GM21717 (cell line): ENCODE results near the gene ADAMTSL4.

Experiments
- ATAC-seq: cut with Tn5 transposase; IDR thresholded peaks from one replicate; pipeline ENCODE4 v1.9.1; 2021; ENCODE audit warnings: mild to moderate bottlenecking, moderate library complexity; ENCODE audit not compliant: unreplicated experiment

ADAMTSL4 gene

GRCh38 chr1:150534002-150534401 lies 15.2 kb upstream of the ADAMTSL4 start:
- no peak for ATAC-seq

DNA sequence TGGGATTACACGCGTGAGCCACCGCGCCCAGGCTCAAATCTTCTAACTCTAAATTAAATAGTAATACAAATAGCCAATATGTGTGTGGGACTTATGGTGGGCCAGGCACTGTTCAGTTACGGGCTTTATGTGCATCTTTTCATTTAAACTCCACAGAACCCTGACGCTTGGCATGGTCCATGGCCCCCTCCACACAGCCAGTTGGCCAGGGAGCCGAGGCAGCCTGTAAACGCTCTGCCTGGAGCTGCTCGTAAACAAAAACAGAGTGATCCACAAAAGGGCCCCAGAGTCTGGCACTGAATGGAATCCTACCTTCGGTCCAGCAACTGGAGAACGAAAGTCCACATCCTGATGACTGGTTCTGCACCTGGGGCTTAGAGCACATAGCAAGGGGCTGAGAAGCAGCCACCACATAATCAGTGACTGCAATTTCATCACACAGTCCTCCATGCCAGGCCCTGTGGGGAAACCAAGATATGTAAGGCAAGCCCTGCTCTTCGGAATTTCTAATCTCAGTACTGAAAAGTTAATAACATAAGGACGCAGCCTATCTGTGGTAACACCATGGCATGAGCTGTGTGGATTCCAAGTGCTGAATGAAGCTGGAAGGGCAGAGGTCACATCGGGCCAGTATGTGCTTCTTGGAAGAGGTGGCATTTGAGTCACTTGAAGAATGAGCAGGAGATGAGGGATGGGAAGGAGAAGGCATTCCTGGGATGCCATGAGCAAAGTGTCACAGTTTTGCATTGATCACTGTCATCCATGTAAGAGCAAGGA lies 13.5 kb upstream of the ADAMTSL4 start:
- no peak for ATAC-seq

DNA sequence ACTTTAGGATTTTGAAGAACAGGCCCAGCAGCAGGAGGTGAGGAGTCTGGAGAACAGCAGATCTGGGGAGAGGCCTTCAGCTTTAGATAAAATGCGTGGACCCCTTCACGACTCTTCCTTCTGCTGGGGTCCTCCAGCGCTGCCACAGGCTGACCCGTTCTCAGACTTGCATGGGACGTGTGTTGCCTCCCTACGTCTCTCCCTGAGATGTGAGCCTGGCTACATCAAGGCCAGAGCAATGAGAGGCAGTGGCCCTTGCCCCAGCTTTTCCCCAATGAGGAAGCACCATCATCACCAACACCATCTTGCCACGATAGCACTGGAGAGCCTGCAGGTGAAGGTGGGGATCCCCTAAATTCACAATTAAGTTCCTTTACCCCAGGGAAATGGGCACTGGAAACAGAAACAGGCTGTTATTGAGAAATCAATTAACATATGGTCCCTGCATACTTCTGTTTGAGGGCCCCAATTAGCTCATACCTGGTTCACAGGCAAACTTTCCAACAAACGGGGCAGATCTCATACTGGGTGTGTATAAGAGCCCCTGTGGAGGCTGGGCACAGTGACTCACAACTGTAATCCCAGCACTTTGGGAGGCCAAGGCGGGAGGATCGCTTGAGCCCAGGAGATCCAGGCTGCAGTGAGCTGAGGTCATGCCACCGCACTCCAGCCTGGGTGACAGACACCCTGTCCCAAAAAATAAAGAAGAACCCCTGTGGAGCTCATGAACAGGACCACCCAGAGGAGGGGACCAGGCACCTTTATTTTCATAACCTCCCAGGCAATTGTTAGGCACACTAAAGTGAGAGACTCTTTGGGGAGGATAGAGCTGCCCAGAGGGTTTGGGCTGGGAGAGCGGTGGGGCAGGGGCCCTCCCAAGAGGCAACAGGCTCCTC lies 12.1 kb upstream of the ADAMTSL4 start:
- ATAC-seq: no peak

DNA sequence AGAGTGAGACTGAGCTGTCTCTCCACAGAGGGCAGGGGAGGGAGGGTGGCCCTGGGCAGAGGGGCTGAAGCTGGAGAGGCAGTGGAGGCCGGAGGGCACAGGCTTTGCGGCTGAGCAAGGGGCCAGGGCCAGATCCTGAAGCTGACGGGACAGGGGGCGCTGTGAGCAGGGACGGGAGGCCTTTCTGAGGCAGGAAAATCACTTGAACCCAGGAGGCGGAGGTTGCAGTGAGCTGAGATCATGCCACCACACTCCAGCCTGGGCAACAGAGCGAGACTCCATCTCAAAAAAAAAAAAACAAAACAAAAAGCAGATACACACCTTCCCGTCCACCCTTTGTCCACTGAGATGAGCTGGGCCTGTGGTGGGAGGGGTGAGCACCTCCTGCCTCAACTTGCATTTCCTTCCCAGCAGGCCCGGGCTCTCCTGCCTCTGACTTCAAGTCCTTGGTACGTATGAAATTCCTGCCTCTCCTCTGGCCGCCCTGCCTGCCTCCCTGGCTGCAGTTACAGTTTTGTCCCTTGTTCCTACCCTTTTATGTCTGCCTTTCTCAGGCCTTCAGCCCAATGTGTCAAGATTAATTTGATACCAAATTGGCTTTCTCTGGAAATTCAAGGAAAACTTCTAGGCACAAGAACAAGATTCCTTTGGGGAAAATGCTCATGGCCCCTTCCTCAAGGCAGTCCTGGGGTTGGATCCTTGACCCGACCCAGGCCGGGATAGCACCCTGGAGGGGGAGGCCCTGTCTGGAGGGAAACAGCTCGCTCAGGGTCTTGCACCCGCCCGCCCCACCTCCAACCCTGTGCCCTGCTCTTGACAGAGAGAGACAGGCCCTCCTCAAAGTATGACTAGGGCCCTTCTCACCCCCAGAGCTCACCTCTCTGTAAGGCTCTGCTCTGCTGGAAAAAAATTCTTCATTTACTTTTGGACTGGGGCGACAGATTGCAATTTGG lies 11.2 kb upstream of the ADAMTSL4 start:
- ATAC-seq: no peak

DNA sequence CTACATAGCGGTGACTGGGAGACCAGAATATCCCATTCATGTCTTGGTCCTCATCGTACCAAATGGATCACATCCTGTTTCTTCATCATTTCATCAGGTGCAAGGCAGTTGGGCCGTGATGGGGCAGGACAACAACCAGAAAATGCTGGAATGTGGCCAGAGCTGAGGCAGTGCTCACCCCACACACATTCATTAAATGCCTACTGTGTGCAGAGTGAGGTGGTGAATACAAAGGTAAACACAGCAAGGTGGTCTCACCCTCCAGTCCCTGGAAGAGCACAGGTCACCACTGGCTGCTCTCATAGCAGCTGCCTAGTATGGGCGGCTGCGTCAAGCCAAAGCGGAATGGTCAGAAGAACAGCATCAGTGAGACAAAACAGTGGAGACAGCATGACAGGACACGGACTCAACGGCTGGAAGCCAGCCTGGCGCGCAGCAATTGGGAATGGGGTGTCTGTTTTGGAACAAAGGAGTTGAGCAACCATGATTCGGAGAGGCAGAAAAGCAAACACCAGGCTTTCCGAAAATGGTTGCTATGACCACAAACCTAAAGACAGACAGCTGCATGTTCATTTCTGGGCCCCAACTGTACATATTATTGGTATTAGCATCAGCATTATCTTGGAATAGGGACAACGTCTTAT lies 5.6 kb upstream of the ADAMTSL4 start:
- no peak for ATAC-seq

DNA sequence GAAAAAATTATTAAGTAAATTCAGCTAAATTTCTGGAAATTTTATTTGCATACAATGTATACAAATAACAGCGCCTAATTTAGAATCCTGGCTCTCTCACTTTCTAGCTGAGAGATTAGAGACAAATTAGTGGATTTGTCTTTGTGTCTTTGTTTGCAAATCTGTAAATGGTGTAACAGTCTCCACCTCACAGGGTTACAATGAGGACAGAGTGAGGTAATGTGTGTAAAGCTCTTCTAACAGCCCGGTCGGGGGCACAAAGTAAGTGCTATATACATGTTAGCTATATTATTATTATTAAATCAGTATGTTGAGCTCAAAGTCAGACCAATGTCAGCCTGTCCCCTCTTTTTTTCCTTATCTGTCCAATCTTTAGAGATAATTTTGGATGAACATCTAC lies 5.0 kb upstream of the ADAMTSL4 start:
- no peak for ATAC-seq

DNA sequence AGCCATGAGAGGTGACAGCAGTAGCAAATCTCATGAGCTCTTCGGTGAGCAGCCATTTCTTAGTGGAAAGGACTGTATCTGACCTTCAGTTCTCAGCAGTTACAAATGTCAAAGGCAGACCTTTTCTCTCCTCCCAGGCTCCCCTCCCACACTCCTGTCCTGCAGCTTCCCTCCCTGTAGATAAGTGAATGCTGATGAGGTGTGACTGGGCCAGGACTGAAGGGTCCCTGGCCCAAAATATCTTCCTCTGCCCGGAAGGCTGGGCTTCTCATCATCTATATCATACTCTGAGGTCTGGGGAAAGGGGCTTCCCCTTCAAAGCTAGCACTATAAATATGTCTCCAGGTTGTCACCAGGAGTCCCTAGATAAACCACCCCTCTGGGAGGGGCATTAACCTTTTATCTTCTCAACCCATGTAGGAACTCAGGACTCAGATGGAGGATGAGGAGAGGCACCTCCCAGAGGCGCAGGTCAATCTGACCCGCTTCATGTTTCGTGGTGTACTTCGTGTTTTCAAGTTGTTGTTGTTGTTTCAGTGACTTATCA lies 3.6 kb upstream of the ADAMTSL4 start:
- no peak for ATAC-seq

GRCh38 chr1:150546294-150546937 lies 2.8 kb upstream of the ADAMTSL4 start:
- no peak for ATAC-seq

GRCh38 chr1:150548324-150548631 lies 930 bp upstream of the ADAMTSL4 start:
- no peak for ATAC-seq

GRCh38 chr1:150549496-150550221 lies 451 bp downstream of the ADAMTSL4 start:
- ATAC-seq: no peak

- ATAC-seq: no peak
Measured at GRCh38 chr1:150550222-150551050, 1.2 kb downstream of the ADAMTSL4 start.

GRCh38 chr1:150551051-150551783 lies 2.0 kb downstream of the ADAMTSL4 start:
- ATAC-seq: no peak

DNA sequence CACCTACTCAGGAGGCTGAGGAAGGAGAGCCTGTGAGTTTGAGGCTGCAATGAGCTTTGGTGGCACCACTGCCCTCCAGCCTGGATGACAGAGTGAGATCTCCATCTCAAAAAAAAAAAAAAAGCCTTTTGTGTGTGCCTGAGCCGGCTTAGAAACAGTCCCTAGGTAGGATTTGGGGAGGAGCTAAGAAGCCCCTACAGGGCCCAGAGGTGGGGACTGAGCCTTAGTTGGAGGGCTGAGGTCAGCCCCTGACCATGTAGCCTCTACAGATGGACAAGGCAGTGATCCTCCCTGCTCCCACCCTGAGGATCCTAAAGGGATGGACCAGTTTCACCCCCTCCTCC lies 2.5 kb downstream of the ADAMTSL4 start:
- ATAC-seq: no peak

GRCh38 chr1:150552128-150552910 lies 3.1 kb downstream of the ADAMTSL4 start:
- no peak for ATAC-seq

DNA sequence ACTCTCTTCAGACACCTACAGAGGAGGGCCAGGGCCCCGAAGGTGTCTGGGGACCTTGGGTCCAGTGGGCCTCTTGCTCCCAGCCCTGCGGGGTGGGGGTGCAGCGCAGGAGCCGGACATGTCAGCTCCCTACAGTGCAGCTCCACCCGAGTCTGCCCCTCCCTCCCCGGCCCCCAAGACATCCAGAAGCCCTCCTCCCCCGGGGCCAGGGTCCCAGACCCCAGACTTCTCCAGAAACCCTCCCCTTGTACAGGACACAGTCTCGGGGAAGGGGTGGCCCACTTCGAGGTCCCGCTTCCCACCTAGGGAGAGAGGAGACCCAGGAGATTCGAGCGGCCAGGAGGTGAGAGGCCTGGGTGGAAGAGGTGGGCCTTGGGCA lies 3.7 kb downstream of the ADAMTSL4 start:
- no peak for ATAC-seq

DNA sequence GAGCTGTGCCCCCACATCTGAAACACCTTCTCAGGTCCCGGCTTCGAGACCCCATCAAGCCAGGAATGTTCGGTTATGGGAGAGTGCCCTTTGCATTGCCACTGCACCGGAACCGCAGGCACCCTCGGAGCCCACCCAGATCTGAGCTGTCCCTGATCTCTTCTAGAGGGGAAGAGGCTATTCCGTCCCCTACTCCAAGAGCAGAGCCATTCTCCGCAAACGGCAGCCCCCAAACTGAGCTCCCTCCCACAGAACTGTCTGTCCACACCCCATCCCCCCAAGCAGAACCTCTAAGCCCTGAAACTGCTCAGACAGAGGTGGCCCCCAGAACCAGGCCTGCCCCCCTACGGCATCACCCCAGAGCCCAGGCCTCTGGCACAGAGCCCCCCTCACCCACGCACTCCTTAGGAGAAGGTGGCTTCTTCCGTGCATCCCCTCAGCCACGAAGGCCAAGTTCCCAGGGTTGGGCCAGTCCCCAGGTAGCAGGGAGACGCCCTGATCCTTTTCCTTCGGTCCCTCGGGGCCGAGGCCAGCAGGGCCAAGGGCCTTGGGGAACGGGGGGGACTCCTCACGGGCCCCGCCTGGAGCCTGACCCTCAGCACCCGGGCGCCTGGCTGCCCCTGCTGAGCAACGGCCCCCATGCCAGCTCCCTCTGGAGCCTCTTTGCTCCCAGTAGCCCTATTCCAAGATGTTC lies 4.3 kb downstream of the ADAMTSL4 start:
- no peak for ATAC-seq

DNA sequence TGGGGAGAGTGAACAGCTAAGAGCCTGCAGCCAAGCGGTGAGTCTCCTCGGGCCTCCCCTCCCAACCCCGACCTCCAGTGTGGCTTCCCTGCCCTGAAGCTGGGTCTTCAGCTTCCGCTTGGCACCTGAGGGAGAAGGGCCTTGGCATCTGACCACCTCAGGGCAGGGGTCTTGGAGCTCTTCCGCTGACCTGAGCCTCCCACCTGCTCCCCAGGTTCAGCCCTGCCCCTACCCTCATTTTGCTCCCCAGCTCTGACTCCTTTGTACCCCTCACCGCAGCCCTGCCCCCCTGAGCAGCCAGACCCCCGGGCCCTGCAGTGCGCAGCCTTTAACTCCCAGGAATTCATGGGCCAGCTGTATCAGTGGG lies 4.9 kb downstream of the ADAMTSL4 start:
- ATAC-seq: no peak
